Upper lobe of left lung (tissue), 6 donors: Measurements from ENCODE around the gene ABCC4. TPM values are rescaled to one million over a fixed set of nuclear protein-coding genes. Genes with fewer than 3 reads are reported as not detected.

ENCODE experiments used
- ATAC-seq, 2 donors: fragments of 200-7000 bp; cut with Tn5 transposase; one replicate each; pipeline ENCODE4 v1.9.1; 2022; ENCODE audit warnings: mild to moderate bottlenecking in 2 of 2, moderate library complexity in 2 of 2; ENCODE audit not compliant: low FRiP score in 2 of 2
- DNase-seq, 2 donors: peaks; one replicate each; pipeline ENCODE4 v3.0.0-alpha.2; 2019 to 2020
- H3K27ac ChIP-seq, 4 donors: fragments of 200-600 bp; sonication (generic); one replicate each; pipeline ENCODE4 v1.5.1; 2016 to 2019
- H3K27me3 ChIP-seq, 4 donors: fragments of 200-600 bp; sonication (generic); one replicate each; pipeline ENCODE4 v1.5.1; 2017 to 2019
- H3K36me3 ChIP-seq, 4 donors: fragments of 200-600 bp; sonication (generic); one replicate each; pipeline ENCODE4 v1.5.1; 2016 to 2019
- H3K4me1 ChIP-seq, 4 donors: fragments of 200-600 bp; sonication (generic); one replicate each; pipeline ENCODE4 v1.5.1; 2018 to 2019
- H3K4me3 ChIP-seq, 4 donors: fragments of 200-600 bp; sonication (generic); one replicate each; pipeline ENCODE4 v1.5.1; 2017 to 2019; ENCODE audit warnings: mild to moderate bottlenecking in 2 of 4, moderate library complexity in 1 of 4
- H3K9me3 ChIP-seq, 4 donors: fragments of 200-600 bp; sonication (generic); one replicate each; pipeline ENCODE4 v1.5.1; 2018 to 2019
- CTCF ChIP-seq, 6 experiments: fragments of 450-650 bp in 4 of 6; fragments of 200-600 bp in 2 of 6; sonication (generic) in 2 of 6; IDR thresholded peaks; one replicate each; pipeline ENCODE4 v1.5.1; 2016 to 2019; ENCODE audit warnings: antibody characterized with exemption in 6 of 6
- EP300 ChIP-seq, 4 donors: sonication (generic); formaldehyde crosslinking; IDR thresholded peaks; one replicate each; pipeline ENCODE4 v1.5.1; 2017; ENCODE audit warnings: antibody characterized with exemption in 4 of 4, control low read depth in 2 of 4
- POLR2A ChIP-seq, 4 donors: fragments of 450-650 bp; IDR thresholded peaks; one replicate each; pipeline ENCODE4 v1.5.1; 2016 to 2017; ENCODE audit warnings: antibody characterized with exemption in 4 of 4, mild to moderate bottlenecking in 2 of 4
- POLR2AphosphoS5 ChIP-seq, 2 donors: sonication (generic); formaldehyde crosslinking; IDR thresholded peaks; one replicate each; pipeline ENCODE4 v1.5.1; 2017; ENCODE audit warnings: antibody characterized with exemption in 2 of 2
- WGBS, 2 donors: methylation state at CpG; one replicate each; pipeline ENCODE4 v1.1.5; 2017 to 2018; 5-methylcytosine and 5-hydroxymethylcytosine counted together
- total RNA-seq, 6 donors: library from RNA; depleted of rRNA in 4 of 6; stranded (reverse); fragments of >200 nt in 4 of 6; gene quantifications; one replicate each; pipeline versions ENCODE4 v1.1.0 to v1.2.1, GENCODE V29; 2016 to 2021
- donor health status: DM: no; HTN: no; CAD: no; lungs with moderate emphysema.
- donor health status: DM: no; HTN: yes; CAD: no; lungs with severe emphysema.

Gene ABCC4
- total RNA-seq, 6 donors from 2014 or later, result 17.0 to 78.6 (median 31.9) TPM

GRCh38 chr13:95151942-95152587, 149.2 kb downstream of the ABCC4 start:
- Histone ChIP-seq H3K27me3 (no peaks in the 10 kb centered on the region), H3K4me1 (peaks cover 8 to 13% (median 12%) of the 10 kb centered on the region in 4 donors), H3K27ac (no peak overlapping the region), H3K36me3 (no peaks in the 10 kb centered on the region), H3K9me3 (no peaks in the 10 kb centered on the region), H3K4me3 (no peak overlapping the region)
- WGBS, 2 donors, result 89 to 93% methylated on average over 4 of the region's 4 CpGs
- TF ChIP-seq POLR2AphosphoS5 (IDR thresholded peaks at IDR 0.05), result no peak
- TF ChIP-seq EP300 (IDR thresholded peaks at IDR 0.05), result no peak
- TF ChIP-seq CTCF (IDR thresholded peaks at IDR 0.05), result no peak
- no peak for TF ChIP-seq POLR2A (IDR thresholded peaks at IDR 0.05)
- DNase-seq (no peak), ATAC-seq (no peak)

- ATAC-seq, result no peak
- Histone ChIP-seq H3K4me1 (peaks cover 8 to 13% (median 12%) of the 10 kb centered on the region in 4 donors), H3K36me3 (no peaks in the 10 kb centered on the region), H3K4me3 (no peak overlapping the region), H3K27me3 (no peaks in the 10 kb centered on the region), H3K9me3 (no peaks in the 10 kb centered on the region), H3K27ac (no peak overlapping the region)
- no peak for TF ChIP-seq CTCF (IDR thresholded peaks at IDR 0.05)
- no peak for TF ChIP-seq EP300 (IDR thresholded peaks at IDR 0.05)
- no peak for TF ChIP-seq POLR2AphosphoS5 (IDR thresholded peaks at IDR 0.05)
- TF ChIP-seq POLR2A (IDR thresholded peaks at IDR 0.05), result no peak
- no peak for DNase-seq
- WGBS, 2 donors, result 63 to 73% methylated on average over 2 of the region's 2 CpGs
These were observed 150.7 kb downstream of the ABCC4 start for GRCh38 chr13:95150555-95150954.

GRCh38 chr13:95146486-95146885, 154.8 kb downstream of the ABCC4 start:
- Histone ChIP-seq H3K27me3 (no peaks in the 10 kb centered on the region), H3K9me3 (no peaks in the 10 kb centered on the region), H3K4me1 (no peaks in the 10 kb centered on the region), H3K36me3 (no peaks in the 10 kb centered on the region), H3K27ac (no peak overlapping the region), H3K4me3 (no peak overlapping the region)
- DNase-seq (no peak), ATAC-seq (no peak)
- 75 to 86% methylated on average over 3 of the region's 3 CpGs for WGBS, 2 donors
- no peak for TF ChIP-seq POLR2A (IDR thresholded peaks at IDR 0.05)
- TF ChIP-seq EP300 (IDR thresholded peaks at IDR 0.05), result no peak
- no peak for TF ChIP-seq POLR2AphosphoS5 (IDR thresholded peaks at IDR 0.05)
- no peak for TF ChIP-seq CTCF (IDR thresholded peaks at IDR 0.05)

GRCh38 chr13:95145587-95145986, 155.7 kb downstream of the ABCC4 start:
- Histone ChIP-seq H3K4me1 (no peaks in the 10 kb centered on the region), H3K4me3 (no peak overlapping the region), H3K9me3 (no peaks in the 10 kb centered on the region), H3K27me3 (no peaks in the 10 kb centered on the region), H3K27ac (no peak overlapping the region), H3K36me3 (no peaks in the 10 kb centered on the region)
- WGBS, 2 donors, result 98 to 100% methylated on average over 3 of the region's 3 CpGs
- TF ChIP-seq POLR2AphosphoS5 (IDR thresholded peaks at IDR 0.05) (no peak), EP300 (IDR thresholded peaks at IDR 0.05) (no peak), CTCF (IDR thresholded peaks at IDR 0.05) (no peak)
- DNase-seq, result no peak
- no peak for ATAC-seq

GRCh38 chr13:95140502-95140901, 160.7 kb downstream of the ABCC4 start:
- WGBS, 2 donors, result 93 to 100% methylated on average over 3 of the region's 3 CpGs
- no peak overlapping the region for H3K4me3 ChIP-seq
- H3K36me3 ChIP-seq, result no peaks in the 10 kb centered on the region
- DNase-seq (no peak), ATAC-seq (no peak)
- no peak overlapping the region for H3K27ac ChIP-seq
- no peak for TF ChIP-seq POLR2AphosphoS5 (IDR thresholded peaks at IDR 0.05)
- TF ChIP-seq CTCF (IDR thresholded peaks at IDR 0.05), result no peak
- TF ChIP-seq POLR2A (IDR thresholded peaks at IDR 0.05), result no peak
- no peak for TF ChIP-seq EP300 (IDR thresholded peaks at IDR 0.05)
- no peaks in the 10 kb centered on the region for H3K9me3 ChIP-seq
- H3K27me3 ChIP-seq, result no peaks in the 10 kb centered on the region
- H3K4me1 ChIP-seq, result no peaks in the 10 kb centered on the region
